ENCODE measurements around the gene NREP.

The NREP gene

GRCh38 chr5:111691508-111691907 is 65.5 kb downstream of the NREP start:
- no peak for DNase-seq

GRCh38 chr5:111689357-111689935 is 67.5 kb downstream of the NREP start:
- no peak for DNase-seq

- no peak for DNase-seq
Observed at GRCh38 chr5:111685969-111686368, 71.0 kb downstream of the NREP start.

GRCh38 chr5:111682641-111683040 is 74.4 kb downstream of the NREP start:
- no peak for DNase-seq

GRCh38 chr5:111682121-111682520 is 74.9 kb downstream of the NREP start:
- DNase-seq: no peak

- DNase-seq: no peak
Observed at GRCh38 chr5:111681414-111682120, 75.4 kb downstream of the NREP start.

- DNase-seq: no peak
Observed at GRCh38 chr5:111680737-111681413, 76.1 kb downstream of the NREP start.

- DNase-seq: no peak
Observed at GRCh38 chr5:111679611-111680010, 77.4 kb downstream of the NREP start.

Data from GF-D8 (cell line).